GM19463 (cell line): ENCODE results near the gene ABO.
"Not testable (repeated sequence)": the region's sequence is repeated elsewhere in the genome, so short reads cannot be mapped to it uniquely, and the experiment has no call there.

Source experiments
- ATAC-seq: cut with Tn5 transposase; IDR thresholded peaks from one replicate; pipeline ENCODE4 v1.9.1; 2021; ENCODE audit warnings: mild to moderate bottlenecking, moderate library complexity; ENCODE audit not compliant: unreplicated experiment

ABO gene

GRCh38 chr9:133207021-133207531 is 67.9 kb downstream of the ABO start:
- ATAC-seq: no peak

GRCh38 chr9:133205996-133206931 is 68.7 kb downstream of the ABO start:
- no peak for ATAC-seq

- ATAC-seq: not testable (repeated sequence)
Measured at GRCh38 chr9:133205481-133205887, 69.5 kb downstream of the ABO start.
